ENCODE measurements around the gene COX8C. TPM values are rescaled to one million over a fixed set of nuclear protein-coding genes. Genes with fewer than 3 reads are reported as not detected.
A peak's percentile ranks its signal among the peaks of the same experiment; 100 is the strongest.

The COX8C gene
- total RNA-seq, 2 donors from 2014 or later = not detected

DNA sequence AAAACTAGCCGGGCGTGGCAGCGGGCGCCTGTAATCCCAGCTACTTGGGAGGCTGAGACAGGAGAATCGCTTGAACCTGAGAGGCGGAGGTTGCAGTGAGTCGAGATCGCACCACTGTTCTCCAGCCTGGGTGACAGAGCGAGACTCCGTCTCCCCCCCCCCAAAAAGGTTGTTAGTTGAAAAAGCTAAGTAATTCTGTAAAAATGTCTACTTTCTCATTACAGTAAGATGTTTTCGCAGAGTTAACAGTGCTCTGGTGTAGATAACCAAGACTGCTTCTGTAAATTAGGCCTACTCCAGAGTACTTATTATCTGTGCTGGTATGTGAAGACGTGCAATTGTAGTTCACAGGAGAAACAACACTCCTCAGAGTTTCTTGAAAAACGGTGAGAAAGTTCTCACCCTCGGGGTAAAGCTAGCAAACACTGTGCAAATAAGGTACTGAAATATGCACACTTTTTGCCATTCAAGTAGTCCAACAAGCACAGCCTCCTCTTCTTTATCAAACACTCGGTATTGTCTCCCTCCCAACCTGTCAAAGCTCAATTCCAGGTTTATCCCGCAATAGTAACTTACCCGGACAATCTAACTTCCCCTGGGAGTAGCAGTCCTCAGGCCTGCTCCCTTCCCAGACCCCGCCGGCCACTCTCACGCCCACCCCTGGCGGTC, 15.1 kb upstream of the COX8C start:
- DNase-seq (no peak), ATAC-seq (no peak)
- TF ChIP-seq POLR2A (IDR thresholded peaks at IDR 0.05) = no peak
- TF ChIP-seq, protein P1, sequence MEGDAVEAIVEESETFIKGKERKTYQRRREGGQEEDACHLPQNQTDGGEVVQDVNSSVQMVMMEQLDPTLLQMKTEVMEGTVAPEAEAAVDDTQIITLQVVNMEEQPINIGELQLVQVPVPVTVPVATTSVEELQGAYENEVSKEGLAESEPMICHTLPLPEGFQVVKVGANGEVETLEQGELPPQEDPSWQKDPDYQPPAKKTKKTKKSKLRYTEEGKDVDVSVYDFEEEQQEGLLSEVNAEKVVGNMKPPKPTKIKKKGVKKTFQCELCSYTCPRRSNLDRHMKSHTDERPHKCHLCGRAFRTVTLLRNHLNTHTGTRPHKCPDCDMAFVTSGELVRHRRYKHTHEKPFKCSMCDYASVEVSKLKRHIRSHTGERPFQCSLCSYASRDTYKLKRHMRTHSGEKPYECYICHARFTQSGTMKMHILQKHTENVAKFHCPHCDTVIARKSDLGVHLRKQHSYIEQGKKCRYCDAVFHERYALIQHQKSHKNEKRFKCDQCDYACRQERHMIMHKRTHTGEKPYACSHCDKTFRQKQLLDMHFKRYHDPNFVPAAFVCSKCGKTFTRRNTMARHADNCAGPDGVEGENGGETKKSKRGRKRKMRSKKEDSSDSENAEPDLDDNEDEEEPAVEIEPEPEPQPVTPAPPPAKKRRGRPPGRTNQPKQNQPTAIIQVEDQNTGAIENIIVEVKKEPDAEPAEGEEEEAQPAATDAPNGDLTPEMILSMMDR (IDR thresholded peaks at IDR 0.05) = no peak
- H3K4me3 ChIP-seq = peak overlapping the region; percentile 53 to 64
- intact Hi-C loops (cut with DNase I) = no loop called here
- WGBS, 2 donors = 25 to 31% methylated on average over 19 to 21 of the region's 21 CpGs
- no peaks in the 10 kb centered on the region for H3K27me3 ChIP-seq
- H3K4me1 ChIP-seq = peaks cover 41% of the 10 kb centered on the region
- peak overlapping the region; percentile 92 to 98 (median 97) for H3K27ac ChIP-seq
- no peaks in the 10 kb centered on the region for H3K36me3 ChIP-seq (replicated peaks in 1 of 2; ENCODE audit: insufficient read depth in 1 of 2, low read depth in 2 of 2)
- H3K9me3 ChIP-seq = no peaks in the 10 kb centered on the region

DNA sequence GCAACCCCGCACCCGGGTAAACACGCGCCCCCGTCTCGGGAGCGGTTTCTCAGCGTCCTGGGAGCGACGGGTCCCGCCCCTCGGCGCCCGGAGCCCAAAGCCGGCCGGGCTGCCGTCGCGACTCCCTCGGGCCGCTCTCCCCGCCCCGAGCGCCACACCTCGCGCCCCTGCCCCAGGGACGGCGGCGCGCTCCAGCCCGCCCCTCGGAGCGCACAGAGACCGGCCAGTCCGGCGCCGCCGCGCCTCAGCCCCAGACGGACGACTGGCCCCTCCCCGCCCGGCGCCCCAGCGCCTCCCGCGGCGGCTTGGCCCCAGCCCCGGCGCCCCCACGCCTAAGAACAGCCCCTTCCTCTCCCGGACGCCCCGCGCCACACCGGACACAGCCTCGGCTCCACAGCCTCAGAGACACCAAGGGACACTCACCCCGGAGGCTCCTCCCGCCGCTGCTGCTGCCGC, 14.6 kb upstream of the COX8C start:
- DNase-seq = peak; percentile 66 to 80 (median 69)
- Histone ChIP-seq H3K27me3 (no peaks in the 10 kb centered on the region), H3K9me3 (no peaks in the 10 kb centered on the region), H3K4me3 (peak overlapping the region; percentile 53 to 64), H3K27ac (peak overlapping the region; percentile 92 to 98 (median 97)), H3K4me1 (peaks cover 41% of the 10 kb centered on the region), H3K36me3 (replicated peaks in 1 of 2; ENCODE audit: insufficient read depth in 1 of 2, low read depth in 2 of 2) (no peaks in the 10 kb centered on the region)
- TF ChIP-seq, protein P1 (IDR thresholded peaks at IDR 0.05) = no peak
- peak in 2 of 3 donors; percentile 54 to 60 for TF ChIP-seq POLR2A (IDR thresholded peaks at IDR 0.05)
- intact Hi-C loops (cut with DNase I) = no loop called here
- peak; percentile 76 for ATAC-seq
- WGBS, 2 donors = 0% methylated on average over 7 to 26 of the region's 61 CpGs

DNA sequence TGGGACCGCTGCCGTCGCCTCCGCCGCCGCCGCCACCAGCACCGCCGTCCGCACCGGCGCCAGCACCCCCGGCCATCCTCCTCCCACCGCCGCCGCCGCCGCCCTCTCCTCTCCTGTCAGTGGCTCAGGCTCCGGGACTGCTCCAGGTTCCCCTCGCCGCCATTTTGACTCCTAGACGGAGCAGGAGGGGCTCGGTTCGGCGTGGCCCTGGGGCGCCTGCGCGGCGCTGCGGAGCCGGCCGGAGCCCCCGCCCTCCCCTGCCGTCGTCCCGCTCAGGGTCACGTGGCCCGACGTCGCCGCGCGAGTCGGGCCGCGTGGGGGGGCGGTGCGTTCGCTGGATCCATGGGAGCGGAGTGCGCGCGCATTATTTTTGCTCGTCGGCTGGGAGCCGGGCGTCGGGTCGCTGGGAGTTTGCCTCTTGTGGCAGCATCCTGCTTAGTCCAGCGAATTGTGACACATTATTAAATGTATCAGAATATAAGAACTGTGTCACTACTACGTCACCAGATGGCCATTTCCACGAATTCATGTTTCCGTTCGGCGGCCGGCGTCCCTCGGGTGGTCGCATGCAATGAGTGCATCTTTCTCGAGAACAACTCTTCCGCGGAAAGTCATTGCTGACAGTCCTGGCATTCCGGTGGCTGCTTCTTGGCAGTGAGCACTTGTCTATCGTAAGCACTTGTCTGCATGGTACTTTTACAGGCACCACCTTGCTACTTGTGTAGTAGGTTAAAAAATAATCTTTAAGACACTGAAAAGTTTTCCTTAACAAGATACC, 13.9 kb upstream of the COX8C start, which contains the start of gene BTBD7:
TSS of gene BTBD7 (minus strand) at position 184 of the 778 bp plus-strand sequence. CDS start 36,985 bp downstream, outside the sequence.
- H3K36me3 ChIP-seq (replicated peaks in 1 of 2; ENCODE audit: insufficient read depth in 1 of 2, low read depth in 2 of 2) = no peaks in the 10 kb centered on the region
- DNase-seq (peak; percentile 96 to 97 (median 97)), ATAC-seq (peak; percentile 93)
- no peaks in the 10 kb centered on the region for H3K9me3 ChIP-seq
- peaks cover 41% of the 10 kb centered on the region for H3K4me1 ChIP-seq
- peak within 1 kb of the TSS; percentile 53 to 64 for H3K4me3 ChIP-seq
- TF ChIP-seq POLR2A (IDR thresholded peaks at IDR 0.05) = peak; percentile 34 to 55 (median 49)
- TF ChIP-seq, protein P1 (IDR thresholded peaks at IDR 0.05) = peak in 6 of 7 experiments; percentile 15 to 59 (median 48)
- 0% methylated on average over 13 to 64 of the region's 74 CpGs for WGBS, 2 donors
- peak within 1 kb of the TSS; percentile 92 to 98 (median 97) for H3K27ac ChIP-seq
- intact Hi-C loops (cut with DNase I) = no loop called here
- no peaks in the 10 kb centered on the region for H3K27me3 ChIP-seq

DNA sequence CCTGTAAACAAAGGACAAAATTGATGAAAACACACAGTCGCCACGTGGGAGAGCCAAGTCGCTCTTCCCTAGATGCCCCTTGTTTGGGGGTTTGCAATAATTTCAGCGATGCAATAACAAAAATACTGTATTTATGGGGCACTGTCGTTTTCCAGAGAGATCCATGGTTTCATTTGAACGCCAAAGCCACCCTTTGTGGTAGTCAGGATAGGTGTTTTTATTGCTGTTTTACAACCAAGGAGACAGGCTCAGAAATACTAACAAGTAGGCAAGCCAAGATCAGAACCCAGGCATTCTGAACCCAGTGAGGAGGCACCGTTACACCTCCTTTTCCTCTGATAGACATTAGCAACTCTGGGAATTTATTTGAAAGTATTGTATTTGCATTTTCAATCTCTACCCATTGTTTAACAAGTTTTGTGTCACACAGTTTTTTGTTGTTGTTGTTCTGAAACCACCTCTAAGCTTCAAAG, 13.3 kb upstream of the COX8C start:
- H3K9me3 ChIP-seq = no peaks in the 10 kb centered on the region
- no peak for ATAC-seq
- TF ChIP-seq POLR2A (IDR thresholded peaks at IDR 0.05) = no peak
- TF ChIP-seq, protein P1 (IDR thresholded peaks at IDR 0.05) = no peak
- WGBS, 2 donors = 4 to 5% methylated on average over 7 of the region's 7 CpGs
- no peaks in the 10 kb centered on the region for H3K27me3 ChIP-seq
- DNase-seq = no peak
- no peaks in the 10 kb centered on the region for H3K36me3 ChIP-seq (replicated peaks in 1 of 2; ENCODE audit: insufficient read depth in 1 of 2, low read depth in 2 of 2)
- H3K27ac ChIP-seq = peak overlapping the region; percentile 80 to 98 (median 94)
- peaks cover 39% of the 10 kb centered on the region for H3K4me1 ChIP-seq
- peak overlapping the region; percentile 22 to 53 for H3K4me3 ChIP-seq
- intact Hi-C loops (cut with DNase I) = no loop called here
